H9 (cell line): ENCODE measurements around the gene TM4SF5. TPM values are rescaled to one million over a fixed set of nuclear protein-coding genes. Genes with fewer than 3 reads are reported as not detected.

ENCODE experiments used
- DNase-seq: peaks from one replicate; pipeline ENCODE4 v3.0.0-alpha.2; 2017
- H2AFZ ChIP-seq: one replicate; pipeline ENCODE4 v1.6.1; 2013; ENCODE audit warnings: mild to moderate bottlenecking, low read length, control low read depth, moderate library complexity
- H2AK5ac ChIP-seq: 2 replicates; pipeline ENCODE4 v1.6.1; 2013; ENCODE audit warnings: low read length, control low read depth, mixed read lengths; ENCODE audit not compliant: insufficient read length
- H2BK120ac ChIP-seq: one replicate; pipeline ENCODE4 v1.6.1; 2013; ENCODE audit warnings: low read depth, mild to moderate bottlenecking, low read length, control low read depth, inconsistent platforms; ENCODE audit not compliant: poor library complexity, severe bottlenecking
- H2BK12ac ChIP-seq: 2 replicates; pipeline ENCODE4 v1.6.1; 2013; ENCODE audit warnings: low read length, control low read depth, mixed read lengths, low read depth; ENCODE audit not compliant: insufficient read length
- H2BK15ac ChIP-seq: 2 replicates; pipeline ENCODE4 v1.6.1; 2013; ENCODE audit warnings: low read depth, low read length, control low read depth
- H2BK20ac ChIP-seq: one replicate; pipeline ENCODE4 v1.6.1; 2013; ENCODE audit warnings: low read depth, mild to moderate bottlenecking, low read length, control low read depth, inconsistent platforms; ENCODE audit not compliant: poor library complexity, severe bottlenecking
- H2BK5ac ChIP-seq: 2 replicates; pipeline ENCODE4 v1.6.1; 2013; ENCODE audit warnings: low read length, control low read depth, mixed read lengths; ENCODE audit not compliant: insufficient read length
- H3K14ac ChIP-seq: 2 replicates; pipeline ENCODE4 v1.6.1; 2013; ENCODE audit warnings: low read length, control low read depth; ENCODE audit not compliant: insufficient read depth
- H3K18ac ChIP-seq: 2 replicates; pipeline ENCODE4 v1.6.1; 2013; ENCODE audit warnings: low read depth, mild to moderate bottlenecking, mixed read lengths, low read length, control low read depth; ENCODE audit not compliant: insufficient read length
- H3K23ac ChIP-seq: 2 replicates; pipeline ENCODE4 v1.6.1; 2013; ENCODE audit warnings: low read length, control low read depth, mixed read lengths, low read depth; ENCODE audit not compliant: insufficient read length
- H3K23me2 ChIP-seq: 2 replicates; pipeline ENCODE4 v1.6.1; 2013; ENCODE audit warnings: low read depth, mild to moderate bottlenecking, mixed read lengths, low read length, control low read depth; ENCODE audit not compliant: insufficient read length, poor library complexity, severe bottlenecking
- H3K27ac ChIP-seq: 2 replicates; pipeline ENCODE4 v1.5.1; 2013; ENCODE audit warnings: low read length, control low read depth, mixed read lengths, low read depth; ENCODE audit not compliant: insufficient read length
- H3K27me3 ChIP-seq: 2 replicates; pipeline ENCODE4 v1.6.1; 2013; ENCODE audit warnings: low read length, control low read depth, inconsistent platforms; ENCODE audit not compliant: insufficient read depth
- H3K4ac ChIP-seq: 2 replicates; pipeline ENCODE4 v1.6.1; 2013; ENCODE audit warnings: low read depth, mild to moderate bottlenecking, control low read depth, inconsistent platforms, low read length, moderate library complexity
- H3K4me1 ChIP-seq: 2 replicates; pipeline ENCODE4 v1.6.1; 2013; ENCODE audit warnings: low read length, control low read depth, inconsistent platforms; ENCODE audit not compliant: insufficient read depth
- H3K4me2 ChIP-seq: 2 replicates; pipeline ENCODE4 v1.6.1; 2013; ENCODE audit warnings: low read length, control low read depth, mixed read lengths; ENCODE audit not compliant: insufficient read length, insufficient read depth
- H3K56ac ChIP-seq: 2 replicates; pipeline ENCODE4 v1.6.1; 2013; ENCODE audit warnings: low read depth, mild to moderate bottlenecking, mixed read lengths, low read length, control low read depth; ENCODE audit not compliant: insufficient read length
- H3K79me1 ChIP-seq: 2 replicates; pipeline ENCODE4 v1.6.1; 2013; ENCODE audit warnings: low read depth, mild to moderate bottlenecking, moderate library complexity, low read length, control low read depth, inconsistent platforms; ENCODE audit not compliant: insufficient read depth, poor library complexity, severe bottlenecking
- H3K79me2 ChIP-seq: 2 replicates; pipeline ENCODE4 v1.6.1; 2013; ENCODE audit warnings: low read length, control low read depth, inconsistent platforms; ENCODE audit not compliant: insufficient read depth
- H3K9ac ChIP-seq: 2 replicates; pipeline ENCODE4 v1.6.1; 2013; ENCODE audit warnings: low read length, control low read depth, mixed read lengths; ENCODE audit not compliant: insufficient read length; ENCODE audit errors: extremely low read depth
- H3K9me3 ChIP-seq: one replicate; pipeline ENCODE4 v1.6.1; 2013; ENCODE audit warnings: low read depth, low read length, inconsistent platforms; ENCODE audit not compliant: control insufficient read depth
- H3T11ph ChIP-seq: one replicate; pipeline ENCODE4 v1.6.1; 2013; ENCODE audit warnings: mild to moderate bottlenecking, low read length, control low read depth, inconsistent platforms
- H4K20me1 ChIP-seq: one replicate; pipeline ENCODE4 v1.6.1; 2013; ENCODE audit not compliant: control insufficient read depth, insufficient read length, insufficient read depth
- H4K5ac ChIP-seq: 2 replicates; pipeline ENCODE4 v1.6.1; 2013; ENCODE audit warnings: low read depth, mild to moderate bottlenecking, mixed read lengths, low read length, control low read depth; ENCODE audit not compliant: insufficient read length
- H4K8ac ChIP-seq: replicated peaks from 2 replicates; pipeline ENCODE4 v1.6.1; 2013; ENCODE audit warnings: low read length, control low read depth, mixed read lengths, low read depth; ENCODE audit not compliant: insufficient read length
- H4K91ac ChIP-seq: 2 replicates; pipeline ENCODE4 v1.6.1; 2013; ENCODE audit warnings: low read depth, mild to moderate bottlenecking, moderate library complexity, mixed read lengths, low read length, control low read depth; ENCODE audit not compliant: insufficient read length
- H3K27ac Mint-ChIP-seq, 3 experiments: 2 replicates in 2 of 3; 3 replicates in 1 of 3; pipeline ENCODE4 v1.8.0; 2020 to 2021; ENCODE audit warnings: mixed read lengths in 3 of 3, mild to moderate bottlenecking in 1 of 3, moderate library complexity in 1 of 3
- H3K27me3 Mint-ChIP-seq: 2 replicates; pipeline ENCODE4 v1.8.0; 2021; ENCODE audit warnings: low read depth, mild to moderate bottlenecking, moderate library complexity, mixed read lengths
- H3K36me3 Mint-ChIP-seq, 3 experiments: 2 replicates in 2 of 3; 3 replicates in 1 of 3; pipeline ENCODE4 v1.8.0; 2020 to 2021; ENCODE audit warnings: low read depth in 3 of 3, mixed read lengths in 3 of 3; ENCODE audit not compliant: insufficient read depth in 1 of 3
- H3K4me1 Mint-ChIP-seq, 2 experiments: 2 replicates each; pipeline ENCODE4 v1.8.0; 2020; ENCODE audit warnings: mixed read lengths in 2 of 2
- H3K4me3 Mint-ChIP-seq, 2 experiments: 2 replicates in 1 of 2; 3 replicates in 1 of 2; pipeline ENCODE4 v1.8.0; 2020 to 2021; ENCODE audit warnings: mild to moderate bottlenecking in 2 of 2, mixed read lengths in 2 of 2, moderate library complexity in 1 of 2
- H3K9me3 Mint-ChIP-seq, 2 experiments: 2 replicates in 1 of 2; 3 replicates in 1 of 2; pipeline ENCODE4 v1.8.0; 2020; ENCODE audit warnings: mild to moderate bottlenecking in 2 of 2, mixed read lengths in 2 of 2, moderate library complexity in 1 of 2
- WGBS: extraction: QIAGEN DNeasy Blood & Tissue Kit; methylation state at CpG from one replicate; pipeline ENCODE4 v1.1.7; 2013; ENCODE audit warnings: missing lambda C conversion rate, low lambda C conversion rate, mixed read lengths; ENCODE audit not compliant: insufficient read length; ENCODE audit errors: extremely low coverage; 5-methylcytosine and 5-hydroxymethylcytosine counted together
- total RNA-seq: library from RNA; stranded (reverse); gene quantifications from 2 replicates; pipeline ENCODE4 v1.2.1, GENCODE V29; 2021
- TF ChIP-seq, protein P1 (sequence below): fragments of 200-600 bp; sonication (generic); conservative IDR thresholded peaks from 3 replicates; pipeline ENCODE4 v1.8.0; 2021; ENCODE audit warnings: antibody characterized with exemption, mild to moderate bottlenecking

The TM4SF5 gene
- total RNA-seq, 1 experiment from 2014 or later = not detected

DNA sequence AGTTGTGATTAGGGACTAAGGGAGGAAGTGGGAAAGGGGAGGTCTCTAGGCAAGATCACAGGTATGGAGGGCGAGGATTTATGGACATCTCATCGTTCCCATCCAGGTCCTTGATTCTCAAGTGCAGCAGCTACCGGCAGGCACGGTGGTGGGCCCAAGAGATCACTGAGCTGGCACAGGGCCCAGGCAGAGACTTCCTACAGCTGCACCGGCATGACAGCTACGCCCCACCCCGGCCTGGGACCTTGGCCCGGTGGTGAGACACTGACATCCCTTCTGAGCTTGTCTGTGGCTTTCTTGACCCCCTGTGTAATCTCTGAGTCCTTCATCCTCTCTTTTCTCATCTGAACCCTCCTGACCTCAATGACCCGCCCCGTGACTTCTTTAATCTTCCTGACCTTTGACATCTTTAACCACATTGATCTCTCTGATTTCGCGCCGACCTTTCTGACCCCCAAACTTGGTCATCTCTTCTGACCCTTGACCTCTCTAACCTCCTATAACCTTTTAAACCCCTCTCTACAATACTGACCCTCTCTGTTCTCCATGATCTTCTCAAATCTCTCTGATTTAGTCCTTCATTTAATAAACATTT, 39.1 kb downstream of the TM4SF5 start:
- H3K4me1 ChIP-seq = no peaks in the 10 kb centered on the region
- peaks cover 16 to 51% (median 39%) of the 10 kb centered on the region in 3 experiments for H3K36me3 Mint-ChIP-seq
- no peak overlapping the region for H2BK15ac ChIP-seq
- no peaks in the 10 kb centered on the region for H3K79me2 ChIP-seq
- no peak overlapping the region for H3K18ac ChIP-seq
- H2AK5ac ChIP-seq = no peak overlapping the region
- no peaks in the 10 kb centered on the region for H3K79me1 ChIP-seq
- H4K91ac ChIP-seq = no peak overlapping the region
- no peak overlapping the region for H3K56ac ChIP-seq
- no peak overlapping the region for H3T11ph ChIP-seq
- H3K23ac ChIP-seq = no peak overlapping the region
- no peaks in the 10 kb centered on the region; the same call in 1 of the 2 replicates for H3K27me3 Mint-ChIP-seq
- no peaks in the 10 kb centered on the region for H4K20me1 ChIP-seq
- no peak overlapping the region for H3K14ac ChIP-seq
- no peaks in the 10 kb centered on the region for H3K9me3 Mint-ChIP-seq
- TF ChIP-seq, protein P1, sequence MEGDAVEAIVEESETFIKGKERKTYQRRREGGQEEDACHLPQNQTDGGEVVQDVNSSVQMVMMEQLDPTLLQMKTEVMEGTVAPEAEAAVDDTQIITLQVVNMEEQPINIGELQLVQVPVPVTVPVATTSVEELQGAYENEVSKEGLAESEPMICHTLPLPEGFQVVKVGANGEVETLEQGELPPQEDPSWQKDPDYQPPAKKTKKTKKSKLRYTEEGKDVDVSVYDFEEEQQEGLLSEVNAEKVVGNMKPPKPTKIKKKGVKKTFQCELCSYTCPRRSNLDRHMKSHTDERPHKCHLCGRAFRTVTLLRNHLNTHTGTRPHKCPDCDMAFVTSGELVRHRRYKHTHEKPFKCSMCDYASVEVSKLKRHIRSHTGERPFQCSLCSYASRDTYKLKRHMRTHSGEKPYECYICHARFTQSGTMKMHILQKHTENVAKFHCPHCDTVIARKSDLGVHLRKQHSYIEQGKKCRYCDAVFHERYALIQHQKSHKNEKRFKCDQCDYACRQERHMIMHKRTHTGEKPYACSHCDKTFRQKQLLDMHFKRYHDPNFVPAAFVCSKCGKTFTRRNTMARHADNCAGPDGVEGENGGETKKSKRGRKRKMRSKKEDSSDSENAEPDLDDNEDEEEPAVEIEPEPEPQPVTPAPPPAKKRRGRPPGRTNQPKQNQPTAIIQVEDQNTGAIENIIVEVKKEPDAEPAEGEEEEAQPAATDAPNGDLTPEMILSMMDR = no peak
- H3K9me3 ChIP-seq = no peaks in the 10 kb centered on the region
- WGBS = no CpG with 5 or more reads among the region's 13 CpGs
- no peaks in the 10 kb centered on the region for H3K27me3 ChIP-seq
- H2BK120ac ChIP-seq = no peak overlapping the region
- no peak overlapping the region for H3K27ac ChIP-seq
- H3K4ac ChIP-seq = no peak overlapping the region
- DNase-seq = no peak
- no peak overlapping the region for H4K8ac ChIP-seq
- peaks cover 15 to 16% of the 10 kb centered on the region in 2 experiments for H3K4me1 Mint-ChIP-seq
- no peak overlapping the region for H2BK20ac ChIP-seq
- no peak overlapping the region for H2BK12ac ChIP-seq
- no peak overlapping the region for H2BK5ac ChIP-seq
- no peak overlapping the region for H3K4me2 ChIP-seq
- no peak overlapping the region for H3K27ac Mint-ChIP-seq
- H4K5ac ChIP-seq = no peak overlapping the region
- peaks cover 5% of the 10 kb centered on the region for H3K23me2 ChIP-seq
- H2AFZ ChIP-seq = no peak overlapping the region
- no peak overlapping the region for H3K9ac ChIP-seq
- H3K4me3 Mint-ChIP-seq = no peak overlapping the region
